Endometrial microvascular endothelial cells (primary cell): ENCODE measurements around the gene TMEM11. TPM values are rescaled to one million over a fixed set of nuclear protein-coding genes. Genes with fewer than 3 reads are reported as not detected.
"Not testable (repeated sequence)": the region's sequence is repeated elsewhere in the genome, so short reads cannot be mapped to it uniquely, and the experiment has no call there.

Experiments used
- in situ Hi-C: cut with HindIII; loops from 2 replicates; pipeline ENCODE4 v1.10.0; 2017; ENCODE audit warnings: low sequenced_read_pairs, low pct_unique_long_range_greater_than_20kb; ENCODE audit errors: inconsistent ontology term
- total RNA-seq: library from RNA; depleted of rRNA; stranded (reverse); fragments of >200 nt; gene quantifications from one replicate; pipeline ENCODE4 v1.2.3, GENCODE V29; 2015; ENCODE audit errors: inconsistent ontology term

Gene TMEM11
- total RNA-seq, 1 donor from 2014 or later, result 39.6 TPM

GRCh38 chr17:21194226-21194625 lies 19.7 kb downstream of the TMEM11 start:
- in situ Hi-C loops, result no loop called here

DNA sequence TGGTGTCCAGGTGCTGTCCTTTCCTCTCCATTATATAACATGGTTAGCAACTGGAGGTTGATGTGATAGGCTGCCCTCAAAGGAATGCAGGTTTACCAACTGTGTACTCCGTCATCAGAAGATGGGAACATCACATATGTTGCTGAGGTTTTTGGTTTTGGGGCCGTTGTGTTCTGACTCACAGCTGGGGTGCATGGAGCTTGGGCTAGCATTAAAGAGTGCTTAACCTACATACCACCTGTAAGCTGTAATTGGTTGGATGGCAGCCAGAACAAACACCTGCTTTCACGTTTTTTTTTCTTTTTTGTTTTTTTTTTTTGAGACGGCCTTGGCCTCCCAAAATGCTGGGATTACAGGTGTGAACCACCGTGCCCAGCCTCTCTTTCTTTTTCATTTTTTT lies 20.9 kb downstream of the TMEM11 start:
- in situ Hi-C loops, result no loop called here

GRCh38 chr17:21192414-21192813 lies 21.5 kb downstream of the TMEM11 start:
- in situ Hi-C loops, result not testable (repeated sequence)

DNA sequence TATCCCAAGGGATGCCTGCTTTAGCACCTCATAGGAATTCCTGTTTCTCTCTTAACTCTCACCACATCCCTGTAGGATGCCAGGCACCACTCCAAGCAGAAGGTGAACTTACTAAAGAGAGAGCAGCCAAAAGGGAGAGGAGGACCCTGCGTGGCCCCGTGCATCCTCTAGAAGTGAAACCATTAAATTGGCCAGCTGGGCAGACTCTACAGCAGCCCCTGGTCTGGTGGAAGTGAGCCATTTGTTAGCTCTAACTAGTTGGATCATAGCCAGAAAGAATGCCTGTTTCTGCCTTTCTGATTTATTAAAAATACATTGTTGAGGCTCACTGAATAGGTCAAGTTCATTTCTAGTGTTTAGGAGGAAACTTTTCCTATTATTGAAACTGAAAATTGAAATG lies 22.3 kb downstream of the TMEM11 start:
- in situ Hi-C loops, result no loop called here

DNA sequence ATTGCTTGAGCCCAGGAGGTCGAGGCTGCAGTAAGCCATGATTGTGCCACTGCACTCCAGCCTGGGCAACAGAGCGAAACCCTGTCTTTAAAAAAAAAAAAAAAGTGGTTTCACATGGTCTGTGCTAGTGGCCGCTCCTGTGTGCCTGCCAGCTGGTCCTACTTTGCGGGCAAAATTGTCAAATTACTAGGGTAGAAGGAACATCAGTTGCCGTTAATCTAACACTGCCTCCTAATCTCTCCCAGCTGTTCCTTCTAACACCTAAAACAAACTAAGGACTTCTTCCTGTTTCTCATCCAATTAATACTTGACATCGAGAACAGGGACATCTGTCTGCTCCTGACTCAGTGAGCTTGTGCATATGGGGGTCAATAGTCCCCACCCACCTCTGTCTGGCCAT lies 23.9 kb downstream of the TMEM11 start:
- in situ Hi-C loops, result no loop called here

DNA sequence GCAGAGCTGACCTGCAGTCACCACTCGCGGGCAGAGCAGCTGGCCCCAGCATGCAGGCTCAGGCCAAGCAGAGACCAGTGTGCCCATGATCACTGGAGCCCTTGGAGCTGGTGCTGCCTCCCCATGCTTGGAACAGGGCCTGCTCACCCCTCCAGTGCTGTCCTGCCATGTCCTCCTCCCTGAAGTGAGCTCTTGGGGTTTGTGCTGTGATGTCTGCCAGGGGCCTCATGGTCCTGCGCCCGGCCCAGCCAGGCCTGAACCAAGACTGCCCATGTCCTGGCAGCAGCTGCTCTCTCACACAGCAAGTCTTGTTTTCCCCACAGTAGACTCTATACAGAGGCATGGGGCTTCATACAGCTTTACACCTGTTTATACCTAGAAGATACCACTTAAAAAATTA lies 24.6 kb downstream of the TMEM11 start:
- in situ Hi-C loops, result no loop called here

DNA sequence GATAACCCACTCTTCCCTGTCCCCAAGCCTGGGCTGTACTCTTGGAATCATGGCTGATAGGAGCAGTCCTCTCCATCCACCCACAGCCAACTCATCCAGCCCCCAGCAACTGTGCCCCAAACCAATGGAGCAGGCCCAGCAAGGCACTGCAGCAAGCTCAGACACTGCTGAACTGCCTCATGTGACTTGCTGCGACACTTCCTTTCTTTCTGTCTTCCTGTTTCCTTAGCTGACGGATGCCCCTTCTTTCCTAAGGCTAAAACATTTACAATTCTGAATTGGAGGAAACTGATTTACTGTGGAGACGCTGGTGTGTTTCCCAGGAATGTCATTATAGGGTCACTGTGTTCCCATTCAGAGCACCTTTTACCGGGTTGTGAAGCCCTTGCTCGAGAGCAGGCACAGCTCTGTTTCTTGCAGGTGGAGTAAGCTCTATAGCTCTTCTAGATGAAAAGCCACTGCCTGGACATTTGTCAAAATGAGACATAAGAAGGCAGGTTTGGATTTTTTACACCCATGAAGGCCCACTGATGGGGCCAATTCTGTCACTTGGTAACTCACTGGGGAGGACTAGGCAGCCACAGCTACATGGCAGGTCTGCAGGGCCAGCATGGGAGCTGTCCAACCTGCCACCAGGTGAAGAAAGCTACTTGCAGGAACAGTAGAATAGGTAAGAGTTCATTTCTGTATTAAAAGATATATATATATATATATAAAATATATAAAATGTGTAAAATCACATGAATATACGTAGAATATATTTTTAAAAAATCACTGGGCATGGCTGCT lies 27.4 kb downstream of the TMEM11 start:
- in situ Hi-C loops, result no loop called here

DNA sequence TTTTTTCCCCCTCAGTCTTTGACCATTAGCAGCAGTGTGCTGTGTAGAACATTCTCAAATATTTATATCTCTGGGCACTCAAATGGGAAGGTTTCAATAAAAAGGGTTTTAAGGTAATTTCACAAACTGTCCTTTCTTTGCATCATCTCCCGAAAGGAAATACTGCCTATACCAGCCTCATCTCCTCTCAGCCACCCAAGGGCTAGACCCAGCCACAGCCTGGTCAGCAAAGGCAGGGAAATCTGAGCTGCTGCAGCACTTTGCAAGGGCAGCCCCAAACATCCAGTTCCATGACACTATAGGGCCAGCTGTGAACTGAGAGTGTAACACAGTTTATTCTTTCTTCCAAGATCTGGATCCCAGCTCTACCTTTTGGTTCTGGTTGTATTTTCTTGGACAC lies 28.9 kb downstream of the TMEM11 start:
- in situ Hi-C loops, result no loop called here

DNA sequence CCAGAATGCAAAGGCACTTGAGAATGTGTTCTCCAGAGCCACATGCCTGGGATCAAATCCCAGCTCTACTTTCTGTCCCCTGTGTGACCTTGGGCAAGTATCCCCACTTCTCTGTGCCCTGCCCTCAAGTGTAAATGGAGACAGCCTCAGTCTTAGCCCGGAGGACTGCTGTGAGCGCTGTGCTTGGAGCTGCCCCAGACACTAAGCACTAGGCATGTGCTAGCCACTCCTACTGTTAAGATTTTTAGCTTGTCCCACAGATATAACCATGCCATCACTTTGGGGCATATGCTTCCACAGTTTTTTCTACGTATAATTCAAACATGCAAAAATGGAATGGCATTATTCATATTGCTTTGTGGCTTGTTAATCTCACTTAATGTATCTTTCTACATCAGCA lies 29.4 kb downstream of the TMEM11 start:
- in situ Hi-C loops, result no loop called here

GRCh38 chr17:21183468-21183867 lies 30.5 kb downstream of the TMEM11 start:
- in situ Hi-C loops, result no loop called here

- in situ Hi-C loops, result no loop called here
These were observed 35.9 kb downstream of the TMEM11 start for GRCh38 chr17:21177854-21178600.

DNA sequence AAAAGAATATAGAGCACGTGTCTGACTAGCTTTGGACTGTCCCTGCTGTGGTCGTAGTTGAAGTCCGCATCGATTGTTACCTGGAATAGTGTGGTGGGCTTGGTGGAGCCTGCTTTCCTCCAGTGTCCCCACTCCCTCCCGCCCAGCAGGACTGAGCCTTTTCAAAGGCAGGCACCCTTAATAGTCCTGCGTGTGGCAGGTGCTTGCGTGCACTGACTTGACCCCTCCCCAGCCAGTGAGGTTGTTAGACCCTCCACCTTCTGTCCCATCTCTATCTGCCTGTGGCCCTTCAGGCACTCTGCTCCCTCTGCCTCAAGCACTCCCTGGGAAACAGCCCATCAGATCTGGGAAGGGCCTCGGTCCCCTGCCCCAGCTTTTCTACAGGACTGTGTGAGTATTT lies 36.6 kb downstream of the TMEM11 start:
- in situ Hi-C loops, result no loop called here

DNA sequence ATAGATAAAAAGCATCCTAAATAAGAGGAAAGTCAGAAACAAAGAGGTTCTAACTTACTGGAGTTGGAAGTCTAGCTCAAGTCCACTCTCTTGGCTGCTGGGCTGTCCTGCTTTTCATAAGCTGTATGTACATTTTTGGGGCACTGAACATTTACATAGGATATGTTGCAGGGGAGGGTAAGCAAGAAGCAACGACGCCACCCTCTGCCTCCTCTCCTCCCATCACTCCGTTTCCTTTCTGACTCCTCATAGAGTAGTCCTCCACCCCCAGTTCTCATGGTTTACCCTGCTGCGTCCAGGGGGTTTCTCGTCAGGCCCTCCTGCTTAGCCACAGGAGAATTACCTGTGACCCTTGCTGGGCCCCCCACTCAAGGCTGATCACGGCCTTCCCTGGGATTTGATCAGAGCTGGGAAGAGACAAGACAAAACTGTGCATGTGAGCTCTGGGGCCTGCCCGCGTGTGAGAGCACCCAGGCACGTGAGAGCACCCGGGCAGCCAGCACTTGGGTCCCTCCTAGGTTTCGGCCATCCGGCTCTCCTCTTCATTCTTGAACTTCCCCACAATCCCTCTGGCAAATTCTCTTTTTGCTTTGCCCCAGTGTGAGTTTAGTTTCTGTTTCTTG lies 37.1 kb downstream of the TMEM11 start:
- in situ Hi-C loops, result no loop called here

DNA sequence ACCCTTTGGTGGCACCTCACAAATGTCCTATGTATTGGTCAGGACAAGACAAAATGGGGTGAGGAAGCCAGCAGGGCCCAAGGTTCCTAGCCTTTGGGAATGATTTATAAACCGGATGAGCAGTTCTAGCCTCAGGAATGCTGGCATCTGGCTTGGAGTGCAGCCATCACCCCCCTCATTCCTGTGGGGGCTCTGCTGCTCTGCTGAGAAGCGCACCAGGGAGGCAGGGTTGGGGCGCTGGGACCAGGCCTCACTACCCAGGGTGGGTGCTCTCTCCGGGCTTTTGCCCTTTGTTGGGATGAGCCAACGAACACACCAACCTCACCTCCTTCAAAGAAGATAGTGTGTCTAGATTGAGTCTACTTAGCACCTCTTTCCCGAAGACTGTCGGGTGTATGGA lies 39.2 kb downstream of the TMEM11 start:
- in situ Hi-C loops, result no loop called here

- in situ Hi-C loops, result no loop called here
These were observed 39.8 kb downstream of the TMEM11 start for GRCh38 chr17:21174186-21174585.

- in situ Hi-C loops, result no loop called here
These were observed 40.4 kb downstream of the TMEM11 start for GRCh38 chr17:21173543-21173942.

- in situ Hi-C loops, result no loop called here
These were observed 41.1 kb downstream of the TMEM11 start for GRCh38 chr17:21172846-21173245.

DNA sequence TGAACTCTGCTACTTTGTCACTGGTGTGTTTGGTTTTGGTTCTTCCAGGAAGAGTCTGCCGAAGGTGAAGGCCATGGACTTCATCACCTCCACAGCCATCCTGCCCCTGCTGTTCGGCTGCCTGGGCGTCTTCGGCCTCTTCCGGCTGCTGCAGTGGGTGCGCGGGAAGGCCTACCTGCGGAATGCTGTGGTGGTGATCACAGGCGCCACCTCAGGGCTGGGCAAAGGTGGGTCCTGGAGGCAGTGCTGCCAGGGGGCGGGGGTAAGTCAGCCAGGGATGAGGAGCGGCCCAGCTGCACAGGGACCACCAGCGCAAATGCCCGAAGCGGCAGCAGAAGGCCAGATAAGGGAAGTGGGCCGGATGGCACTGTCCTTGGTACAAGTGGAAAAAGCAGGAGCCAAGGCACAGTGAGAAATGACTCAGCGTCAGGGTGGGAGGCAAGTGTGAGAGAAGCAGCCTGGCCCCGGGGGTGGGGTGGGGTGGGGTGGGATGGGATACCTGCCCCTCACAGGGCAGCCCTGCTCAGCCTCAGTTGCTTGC lies 41.9 kb downstream of the TMEM11 start:
- in situ Hi-C loops, result no loop called here

DNA sequence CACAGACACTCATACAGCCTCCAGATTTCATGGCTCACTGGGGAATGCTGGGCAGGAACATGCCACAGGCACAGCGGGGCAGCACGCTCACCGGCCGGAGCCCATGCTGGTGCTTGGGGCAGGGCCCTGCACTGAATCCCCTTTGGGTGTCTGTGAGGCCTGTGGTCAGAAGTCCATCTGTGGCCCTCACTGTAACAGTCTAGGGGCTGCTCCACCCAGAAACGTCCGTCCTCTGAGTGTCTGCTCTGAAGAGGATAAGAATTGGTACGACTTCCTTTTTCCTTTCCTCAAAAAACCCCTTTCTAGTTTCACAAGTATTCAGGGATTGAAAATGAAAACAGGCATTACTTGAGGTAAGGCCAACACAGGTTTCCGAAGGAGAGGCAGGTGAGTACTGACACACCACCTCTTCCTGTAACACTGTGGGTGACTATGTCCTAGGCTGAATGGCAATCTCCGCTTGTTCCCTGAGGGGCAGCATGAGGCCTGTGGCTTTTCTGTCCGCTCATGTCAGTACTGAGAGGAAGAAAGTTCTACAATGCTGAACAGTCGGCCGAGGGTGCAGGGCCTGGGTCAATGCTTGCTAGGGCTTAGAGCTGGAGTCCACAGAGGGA lies 42.5 kb downstream of the TMEM11 start:
- in situ Hi-C loops, result no loop called here
